ENCODE measurements around the gene BUD31. TPM values are rescaled to one million over a fixed set of nuclear protein-coding genes. Genes with fewer than 3 reads are reported as not detected.
A peak's percentile ranks its signal among the peaks of the same experiment; 100 is the strongest.

The BUD31 gene
- 100 to 1,000 TPM; 129 to 201 (median 182) TPM for polyA plus RNA-seq (ENCODE audit: low read depth in 6 of 6)

DNA sequence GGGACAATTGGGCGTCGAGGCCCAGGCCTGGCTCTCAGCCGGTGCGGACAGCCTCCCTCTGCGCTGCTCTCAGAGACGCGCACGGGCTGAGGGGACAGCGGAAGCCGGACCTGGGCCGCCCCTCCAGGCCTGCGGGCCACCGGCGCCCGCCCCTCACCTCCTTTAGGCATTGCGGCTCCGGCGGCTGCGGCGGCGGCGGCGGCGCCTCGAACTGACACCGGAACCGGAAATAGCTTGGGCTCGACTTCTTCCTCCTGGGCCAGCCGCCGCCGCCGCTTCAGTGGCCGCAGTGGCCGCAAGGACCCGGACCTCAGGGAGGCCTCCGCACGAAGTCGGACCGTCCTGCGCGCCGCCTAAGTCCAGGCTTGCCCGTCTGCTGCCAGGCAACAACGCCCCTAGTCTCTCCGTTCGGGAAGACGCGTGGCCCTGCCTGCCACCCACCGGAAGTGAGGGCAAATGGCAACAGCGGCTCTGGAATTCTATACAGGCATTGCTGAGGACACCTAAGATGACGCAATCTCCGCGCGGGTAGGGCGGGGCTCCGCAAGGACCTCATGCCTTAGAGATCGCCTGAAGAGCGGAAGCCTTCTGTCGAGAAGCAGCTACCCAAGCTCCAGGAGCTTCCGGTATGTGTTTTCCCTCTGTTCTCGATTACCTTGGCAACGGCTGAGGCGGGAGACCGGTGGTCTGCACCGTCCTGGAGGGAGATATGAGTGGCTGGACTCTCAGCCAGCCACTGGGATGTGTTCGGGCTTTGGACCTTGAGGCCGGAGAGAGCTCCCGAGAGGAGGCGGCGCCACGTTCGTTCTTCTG lies at the start of gene BUD31, which contains the start of gene PDAP1:
TSS of gene BUD31 (plus strand) at position 591 of the 813 bp plus-strand sequence. CDS start 2,124 bp downstream, outside the sequence.
TSS of gene PDAP1 (minus strand) at position 219 of the 813 bp plus-strand sequence. CDS start at position 170, 49 bp downstream.
- H3K27me3 Mint-ChIP-seq: no peaks in the 10 kb centered on the region
- peaks cover 39 to 57% (median 39%) of the 10 kb centered on the region in 3 donors for H3K4me1 Mint-ChIP-seq
- peak; percentile 98 for DNase-seq
- ATAC-seq (ENCODE audit: low read depth in 2 of 2): peak; percentile 82 to 85
- H3K4me3 Mint-ChIP-seq: peak within 1 kb of the TSS; percentile 95 to 100 (median 98)
- H3K36me3 Mint-ChIP-seq: peaks cover 5 to 10% of the 10 kb centered on the region in 2 donors
- H3K27ac Mint-ChIP-seq: peak within 1 kb of the TSS; percentile 96 to 100 (median 100)
- no peaks in the 10 kb centered on the region for H3K9me3 Mint-ChIP-seq

- Mint-ChIP-seq H3K27me3 (no peaks in the 10 kb centered on the region), H3K27ac (peak overlapping the region in 1 of 6 donors; percentile 70), H3K9me3 (no peaks in the 10 kb centered on the region), H3K4me3 (no peak overlapping the region), H3K36me3 (peaks cover 8 to 18% of the 10 kb centered on the region in 2 donors), H3K4me1 (peaks cover 0 to 4% (median 0%) of the 10 kb centered on the region in 3 donors)
- DNase-seq: no peak
- ATAC-seq (ENCODE audit: low read depth in 2 of 2): no peak
Observed at GRCh38 chr7:99359465-99360154, 49.2 kb upstream of the BUD31 start.

GRCh38 chr7:99362801-99363200 lies 46.0 kb upstream of the BUD31 start:
- DNase-seq: no peak
- Mint-ChIP-seq H3K4me1 (peaks cover 0 to 13% (median 6%) of the 10 kb centered on the region in 3 donors), H3K27ac (no peak overlapping the region), H3K4me3 (no peak overlapping the region), H3K36me3 (peaks cover 5 to 7% of the 10 kb centered on the region in 2 donors), H3K9me3 (no peaks in the 10 kb centered on the region), H3K27me3 (no peaks in the 10 kb centered on the region)
- ATAC-seq (ENCODE audit: low read depth in 2 of 2): no peak

DNA sequence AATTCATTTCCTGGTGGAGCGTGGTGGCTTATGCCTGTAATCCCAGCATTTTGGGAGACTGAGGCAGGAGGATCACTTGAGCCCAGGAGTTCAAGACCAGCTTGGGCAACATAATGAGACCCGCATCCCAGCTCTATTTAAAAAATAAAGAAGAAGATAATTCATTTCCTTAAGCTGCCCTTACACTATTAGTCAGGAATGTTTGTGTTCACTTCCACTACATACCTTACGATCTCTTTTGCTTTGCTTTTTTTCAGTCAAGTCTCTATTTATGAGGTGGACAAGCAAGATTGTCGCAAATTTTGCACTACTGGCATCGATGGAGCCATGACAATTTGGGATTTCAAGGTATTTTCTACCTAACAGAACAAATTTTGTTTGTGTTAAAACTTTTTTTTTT lies 45.5 kb upstream of the BUD31 start:
- Mint-ChIP-seq H3K9me3 (no peaks in the 10 kb centered on the region), H3K36me3 (peaks cover under 1 to 2% of the 10 kb centered on the region in 2 donors), H3K27ac (no peak overlapping the region), H3K27me3 (no peaks in the 10 kb centered on the region), H3K4me3 (no peak overlapping the region), H3K4me1 (peaks cover 0 to 13% (median 6%) of the 10 kb centered on the region in 3 donors)
- no peak for ATAC-seq (ENCODE audit: low read depth in 2 of 2)
- no peak for DNase-seq

DNA sequence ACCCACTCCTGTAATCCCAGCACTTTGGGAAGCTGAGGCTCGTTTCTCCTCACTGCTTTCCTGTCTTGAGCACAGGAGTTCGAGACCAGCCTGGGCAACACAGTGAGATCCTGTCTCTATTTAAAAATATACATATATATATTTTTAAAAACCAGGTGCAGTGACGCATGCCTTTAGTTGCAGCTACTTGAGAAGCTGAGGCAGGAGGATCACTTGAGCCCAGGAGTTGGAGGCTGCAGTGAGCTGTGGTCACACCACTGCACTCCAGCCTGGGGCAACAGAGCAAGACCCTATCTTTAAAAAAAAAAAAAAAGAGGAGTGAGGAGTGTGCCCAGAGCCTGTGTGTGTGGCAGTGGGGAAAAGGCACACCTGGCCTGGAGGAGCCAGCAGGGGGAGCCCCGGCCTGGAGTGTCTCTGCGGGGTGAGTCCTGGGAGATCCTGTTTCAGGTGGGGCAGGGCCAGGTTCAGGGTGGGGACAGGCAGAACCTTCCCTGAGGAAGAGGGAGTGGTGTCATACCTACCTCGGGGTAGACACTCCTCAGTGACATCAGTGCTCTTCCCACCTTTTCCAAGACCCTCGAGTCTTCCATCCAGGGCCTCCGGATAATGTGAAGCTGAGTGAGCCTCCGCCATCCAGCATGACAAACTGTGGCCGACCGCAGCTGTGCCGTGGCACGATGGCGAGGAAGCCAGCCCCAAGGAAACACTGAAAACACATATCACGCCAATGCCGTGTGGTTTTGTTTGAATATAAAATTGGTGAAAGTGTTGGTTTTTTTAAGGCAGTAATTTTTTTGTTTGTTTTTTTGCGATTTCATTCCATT lies 43.2 kb upstream of the BUD31 start:
- no peaks in the 10 kb centered on the region for H3K36me3 Mint-ChIP-seq
- H3K9me3 Mint-ChIP-seq: no peaks in the 10 kb centered on the region
- peak overlapping the region in 3 of 6 donors; percentile 15 to 78 (median 61) for H3K27ac Mint-ChIP-seq
- DNase-seq: peak; percentile 68
- H3K4me3 Mint-ChIP-seq: peak overlapping the region in 2 of 8 donors; percentile 22 to 43
- no peaks in the 10 kb centered on the region for H3K27me3 Mint-ChIP-seq
- peak; percentile 91 to 95 for ATAC-seq (ENCODE audit: low read depth in 2 of 2)
- peaks cover 0 to 13% (median 6%) of the 10 kb centered on the region in 3 donors for H3K4me1 Mint-ChIP-seq

DNA sequence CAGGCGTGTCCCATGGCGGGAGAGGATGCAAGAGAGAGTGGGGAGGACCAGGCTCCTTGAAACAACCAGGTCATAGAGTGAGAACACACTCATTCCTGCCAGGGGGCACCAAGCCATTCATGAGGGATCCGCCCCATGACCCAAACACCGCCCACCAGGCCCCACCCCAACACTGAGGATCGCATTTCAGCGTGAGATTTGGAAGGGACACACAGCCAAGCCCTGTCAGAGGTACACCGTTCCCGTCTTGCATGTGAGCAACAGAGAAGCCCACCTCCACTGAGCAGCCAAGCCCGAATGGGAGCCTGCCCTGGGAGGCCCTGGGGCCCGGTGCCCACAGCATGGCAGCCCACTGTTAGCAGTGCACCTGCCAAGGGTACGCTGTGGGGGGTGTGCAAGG lies 42.1 kb upstream of the BUD31 start:
- Mint-ChIP-seq H3K9me3 (no peaks in the 10 kb centered on the region), H3K27me3 (no peaks in the 10 kb centered on the region), H3K4me1 (peaks cover 0 to 13% (median 6%) of the 10 kb centered on the region in 3 donors), H3K27ac (peak overlapping the region in 1 of 6 donors; percentile 26), H3K4me3 (no peak overlapping the region), H3K36me3 (no peaks in the 10 kb centered on the region)
- ATAC-seq (ENCODE audit: low read depth in 2 of 2) (no peak), DNase-seq (no peak)

DNA sequence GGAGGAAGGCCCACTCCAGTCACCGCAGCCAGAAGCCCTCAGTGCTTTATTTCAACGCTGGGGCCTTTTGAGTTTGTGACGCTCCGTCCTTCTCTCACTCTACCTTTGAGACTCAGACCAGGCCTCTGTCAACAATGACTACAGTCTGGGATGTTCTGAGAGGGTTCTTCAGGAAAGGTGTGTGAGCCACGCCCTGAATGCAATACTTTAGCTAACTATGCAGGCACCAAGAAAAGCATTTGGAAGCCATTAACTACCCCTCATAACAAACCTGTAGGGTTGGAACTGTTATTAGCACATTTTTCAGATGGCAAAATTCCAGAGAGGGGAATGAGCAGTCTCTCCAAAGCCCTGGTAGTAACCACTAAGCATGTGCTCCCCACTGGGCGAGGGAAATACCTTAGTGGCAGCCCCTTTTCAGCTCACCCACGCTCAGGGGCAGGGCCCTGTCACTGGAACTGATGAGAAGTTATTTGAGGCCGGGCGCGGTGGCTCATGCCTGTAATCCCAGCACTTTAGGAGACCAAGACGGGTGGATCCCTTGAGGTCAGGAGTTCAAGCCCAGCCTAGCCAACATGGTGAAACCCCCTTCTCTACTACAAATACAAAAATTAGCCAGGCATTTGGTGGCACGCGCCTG lies 39.9 kb upstream of the BUD31 start:
- peak overlapping the region in 1 of 8 donors; percentile 18 for H3K4me3 Mint-ChIP-seq

GRCh38 chr7:99369767-99370391 lies 38.9 kb upstream of the BUD31 start:
- H3K36me3 Mint-ChIP-seq: no peaks in the 10 kb centered on the region
- peaks cover 4 to 15% (median 10%) of the 10 kb centered on the region in 3 donors for H3K4me1 Mint-ChIP-seq
- H3K4me3 Mint-ChIP-seq: peak overlapping the region in 1 of 8 donors; percentile 18
- ATAC-seq (ENCODE audit: low read depth in 2 of 2) (no peak), DNase-seq (no peak)
- no peaks in the 10 kb centered on the region for H3K9me3 Mint-ChIP-seq
- H3K27ac Mint-ChIP-seq: no peak overlapping the region
- H3K27me3 Mint-ChIP-seq: no peaks in the 10 kb centered on the region

More for the DNA sequence above, 39.9 kb upstream of the BUD31 start:
- Mint-ChIP-seq H3K27ac (peak overlapping the region in 4 of 6 donors; percentile 38 to 76 (median 50)), H3K9me3 (no peaks in the 10 kb centered on the region), H3K4me1 (peaks cover 4 to 17% (median 10%) of the 10 kb centered on the region in 3 donors), H3K36me3 (no peaks in the 10 kb centered on the region), H3K27me3 (no peaks in the 10 kb centered on the region)
- DNase-seq: no peak
- no peak for ATAC-seq (ENCODE audit: low read depth in 2 of 2)

- no peaks in the 10 kb centered on the region for H3K36me3 Mint-ChIP-seq
- ATAC-seq (ENCODE audit: low read depth in 2 of 2): no peak
Observed at GRCh38 chr7:99371376-99371920, 37.3 kb upstream of the BUD31 start.

DNA sequence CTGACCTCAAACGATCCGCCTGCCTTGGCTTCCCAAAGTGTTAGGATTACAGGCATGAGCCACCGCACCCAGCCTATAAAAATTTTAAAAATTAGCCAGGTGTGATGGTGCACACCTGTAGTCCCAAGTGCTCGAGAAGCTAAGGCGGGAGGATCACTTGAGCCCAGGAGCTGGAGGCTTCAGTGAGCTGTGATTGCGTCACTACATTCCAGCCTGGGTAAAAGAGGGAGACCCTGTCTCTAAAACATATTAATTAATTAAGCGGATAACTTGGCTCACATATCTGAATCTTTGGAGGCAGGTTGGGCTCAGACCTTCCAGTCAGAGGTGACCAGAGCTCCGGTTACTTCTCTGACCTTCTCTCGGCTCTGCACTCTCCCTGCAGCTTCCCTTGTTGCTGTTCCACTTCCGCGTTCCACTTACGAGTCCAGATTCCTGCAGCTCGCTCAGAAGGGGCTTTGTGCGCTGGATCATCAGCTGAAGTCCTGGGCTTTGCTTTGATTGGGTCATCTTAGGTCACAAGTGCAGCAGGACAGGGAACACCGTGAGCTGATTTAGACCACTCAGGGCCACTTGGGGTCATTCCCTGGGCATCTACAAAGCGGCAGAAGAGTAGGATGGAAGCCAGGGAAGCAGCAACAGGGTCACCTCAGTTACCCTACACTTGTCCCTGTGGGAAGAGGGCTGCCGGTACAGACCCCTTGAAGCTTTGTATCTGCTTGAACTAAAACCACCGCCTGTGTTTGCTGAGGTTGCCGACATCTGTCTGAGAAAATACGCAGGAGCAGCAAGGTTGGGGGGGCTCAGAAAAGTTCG lies 36.3 kb upstream of the BUD31 start:
- H3K4me1 Mint-ChIP-seq: peaks cover 5 to 26% (median 14%) of the 10 kb centered on the region in 3 donors
- ATAC-seq (ENCODE audit: low read depth in 2 of 2): no peak
- H3K27ac Mint-ChIP-seq: peak overlapping the region in 2 of 6 donors; percentile 51 to 87
- H3K27me3 Mint-ChIP-seq: no peaks in the 10 kb centered on the region
- DNase-seq: no peak
- H3K9me3 Mint-ChIP-seq: no peaks in the 10 kb centered on the region
- H3K36me3 Mint-ChIP-seq: no peaks in the 10 kb centered on the region
- H3K4me3 Mint-ChIP-seq: peak overlapping the region in 7 of 8 donors; percentile 76 to 88 (median 82)

More at GRCh38 chr7:99371376-99371920, 37.3 kb upstream of the BUD31 start:
- Mint-ChIP-seq H3K9me3 (no peaks in the 10 kb centered on the region), H3K4me1 (peaks cover 4 to 16% (median 4%) of the 10 kb centered on the region in 3 donors), H3K4me3 (peak overlapping the region in 3 of 8 donors; percentile 56 to 82 (median 72)), H3K27ac (no peak overlapping the region), H3K27me3 (no peaks in the 10 kb centered on the region)
- DNase-seq: no peak

Data from naive B cell (primary cell).